Stimulated activated CD8-positive, alpha-beta memory T cell treated with anti-CD3 and anti-CD28 coated beads, Interleukin-12 subunit alpha, Interleukin-12 subunit beta, amount 100 ng/mL, for 24 hours (primary cell): Measurements from ENCODE around the gene RASL11A.
"Not testable (repeated sequence)": the region's sequence is repeated elsewhere in the genome, so short reads cannot be mapped to it uniquely, and the experiment has no call there.

ENCODE experiments used
- DNase-seq: peaks from one replicate; pipeline ENCODE4 v3.0.0-alpha.2; 2020; ENCODE audit errors: extremely low read depth

The RASL11A gene

DNA sequence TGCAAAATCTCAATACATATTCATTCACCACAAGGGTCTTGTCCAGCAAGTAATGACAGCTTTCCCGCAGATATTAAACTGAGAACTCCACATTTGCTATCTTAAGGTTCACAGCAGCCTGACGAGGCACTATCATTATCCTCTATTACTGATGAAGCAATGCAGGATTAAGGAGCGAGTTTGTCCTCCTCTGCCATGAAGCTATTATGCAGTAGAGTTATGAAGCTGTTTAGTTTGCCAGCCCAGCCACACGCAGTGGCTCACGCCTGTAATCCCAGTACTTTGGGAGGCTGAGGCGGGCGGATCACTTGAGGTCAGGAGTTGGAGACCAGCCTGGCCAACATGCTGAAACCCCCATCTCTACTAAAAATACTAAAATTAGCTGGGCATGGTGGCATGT, 29.8 kb downstream of the RASL11A start:
- DNase-seq, result not testable (repeated sequence)

- DNase-seq, result no peak
These were observed 30.4 kb downstream of the RASL11A start for GRCh38 chr13:27300941-27301586.

GRCh38 chr13:27302643-27303262, 32.1 kb downstream of the RASL11A start:
- DNase-seq, result no peak

- DNase-seq, result no peak
These were observed 33.5 kb downstream of the RASL11A start for GRCh38 chr13:27304099-27304498.

- no peak for DNase-seq
These were observed 34.0 kb downstream of the RASL11A start for GRCh38 chr13:27304611-27305010.

DNA sequence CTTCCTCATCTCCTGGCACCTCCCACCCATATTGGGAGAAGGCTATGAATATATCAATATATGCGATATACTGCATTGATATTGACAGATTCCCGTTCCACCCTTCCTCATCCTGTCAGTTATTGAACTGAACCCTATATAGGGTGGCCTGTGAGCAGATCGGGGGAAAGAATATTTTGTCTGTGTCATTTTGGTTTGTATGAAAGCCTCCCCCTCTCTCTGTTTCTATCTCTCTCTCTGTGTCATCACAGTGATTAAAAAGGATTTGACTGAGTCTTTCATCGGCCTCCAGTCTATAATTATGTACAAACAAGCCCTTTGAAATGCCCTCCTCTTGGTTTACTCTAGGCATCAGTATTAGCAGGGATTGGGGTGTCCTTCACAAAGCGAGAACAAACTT, 35.7 kb downstream of the RASL11A start:
- DNase-seq, result no peak

GRCh38 chr13:27308941-27309340, 38.3 kb downstream of the RASL11A start:
- DNase-seq, result no peak

DNA sequence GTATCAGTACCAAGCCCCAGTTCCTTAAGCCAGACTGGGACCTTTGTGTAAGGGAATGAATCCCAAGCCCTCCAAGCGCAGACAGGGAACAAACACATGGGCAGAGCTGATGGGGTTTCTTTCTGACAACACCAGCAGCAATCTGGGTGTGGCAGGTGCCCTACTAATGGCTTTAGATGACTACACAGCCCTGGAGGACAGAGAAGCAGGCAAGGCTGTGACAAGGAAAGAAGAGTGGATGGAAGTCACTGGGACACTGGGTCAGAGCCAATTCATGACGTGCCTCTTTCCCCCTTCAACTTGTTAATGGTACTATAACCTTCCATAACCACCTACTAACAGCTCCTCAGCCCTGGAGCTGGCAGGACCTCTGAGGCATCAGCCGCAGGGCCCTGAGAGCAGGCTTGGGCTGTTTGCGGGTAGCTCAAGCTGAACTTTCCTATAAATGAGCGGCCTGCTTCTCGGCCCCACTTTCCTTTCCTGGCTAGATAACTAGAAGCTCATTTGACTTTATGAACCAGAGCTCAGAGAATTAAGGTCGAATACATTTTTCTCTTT, 38.9 kb downstream of the RASL11A start:
- DNase-seq, result no peak

DNA sequence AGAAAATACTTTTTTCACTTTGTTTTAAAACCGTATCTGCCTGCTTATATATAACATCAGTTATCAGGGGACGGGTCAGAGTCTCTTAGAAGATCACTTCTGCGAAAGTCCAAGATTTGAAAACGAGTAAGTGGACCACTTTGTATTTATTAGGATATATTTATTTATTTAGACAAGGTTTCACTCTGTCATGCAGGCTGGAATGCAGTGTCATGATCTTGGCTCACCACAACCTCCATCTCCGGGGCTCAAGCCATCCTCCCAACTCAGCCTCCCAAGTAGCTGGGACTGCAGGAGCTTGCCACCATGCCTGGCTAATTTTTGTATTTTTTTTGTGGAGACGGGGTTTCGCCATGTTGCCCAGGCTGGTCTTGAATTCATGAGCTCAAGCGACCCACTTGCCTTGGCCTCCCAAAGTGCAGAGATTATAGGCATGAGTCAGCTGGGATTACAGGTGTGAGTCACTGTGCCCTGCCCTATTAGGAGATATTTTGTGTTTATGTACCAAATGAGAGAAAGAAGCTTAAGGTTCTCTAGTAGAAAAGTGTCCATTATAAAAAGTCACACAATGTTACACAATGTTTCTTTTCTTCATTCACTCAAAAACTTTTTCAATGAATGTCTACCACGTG, 39.5 kb downstream of the RASL11A start:
- DNase-seq, result no peak

DNA sequence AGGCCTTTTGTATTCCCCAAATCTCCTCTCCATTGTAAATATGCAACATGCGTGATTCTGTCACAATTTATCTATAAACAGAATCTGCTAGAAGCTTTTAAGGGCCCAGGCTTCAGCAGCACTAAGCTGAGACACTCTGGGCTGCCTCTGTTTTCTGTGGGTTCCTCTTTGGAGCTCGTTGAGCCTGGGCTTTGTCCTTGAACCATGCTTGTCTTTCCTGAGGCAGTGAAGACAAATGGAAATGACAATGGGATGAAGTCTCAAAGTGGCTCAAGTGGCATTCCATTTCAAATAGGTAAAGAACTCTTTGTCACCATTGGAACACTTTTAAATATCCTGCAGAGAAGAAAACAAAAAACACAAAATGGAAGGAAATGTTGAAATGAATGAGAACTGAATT, 40.3 kb downstream of the RASL11A start:
- DNase-seq, result no peak

- no peak for DNase-seq
These were observed 41.0 kb downstream of the RASL11A start for GRCh38 chr13:27311518-27312210.

- DNase-seq, result no peak
These were observed 43.1 kb downstream of the RASL11A start for GRCh38 chr13:27313770-27314169.

GRCh38 chr13:27319404-27319803, 48.8 kb downstream of the RASL11A start:
- DNase-seq, result no peak

DNA sequence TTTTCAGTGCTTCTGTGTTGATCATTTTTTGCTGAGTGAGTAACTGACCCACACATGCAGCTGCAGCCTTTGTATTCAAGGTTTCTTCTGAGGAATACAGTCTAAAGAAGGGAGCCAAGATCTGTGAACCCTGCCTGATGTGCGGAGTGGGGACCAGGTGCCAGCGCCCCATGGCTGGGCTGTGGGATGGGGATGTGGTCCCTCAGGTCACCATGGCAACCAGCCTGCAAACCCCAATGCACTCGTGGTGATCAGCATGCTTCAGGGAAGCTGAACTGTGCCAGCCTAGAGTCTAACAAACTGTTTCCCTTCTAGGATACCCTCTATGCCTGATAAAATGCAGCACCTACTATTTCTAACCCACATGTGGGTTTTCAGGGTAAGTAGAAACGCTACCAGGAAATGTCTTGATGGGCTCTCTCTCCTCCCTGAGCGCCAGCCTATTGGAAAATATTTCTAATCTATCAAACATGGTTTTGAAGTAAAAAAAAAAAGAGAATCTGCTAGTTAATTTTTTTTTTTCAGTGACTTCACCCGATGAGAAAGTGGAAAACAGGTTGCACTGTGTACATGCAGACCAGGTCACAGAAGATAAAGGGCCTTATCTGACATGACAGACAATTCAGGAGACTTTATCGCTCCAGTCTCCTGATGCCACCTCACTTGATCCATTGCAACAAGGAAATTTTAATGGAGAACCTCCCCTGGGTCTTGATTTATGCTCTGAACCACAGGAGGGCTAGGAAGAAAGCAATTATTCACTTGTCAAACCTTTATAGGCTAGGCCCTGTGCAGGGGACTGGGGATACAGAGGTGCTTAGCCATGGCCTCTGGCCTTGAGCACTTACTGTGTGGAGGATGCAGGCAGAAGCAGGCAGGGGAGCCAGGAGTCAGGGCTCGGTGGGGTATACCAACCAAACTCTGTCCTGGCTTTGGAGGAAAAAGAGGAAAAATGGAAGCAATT, 51.1 kb downstream of the RASL11A start:
- no peak for DNase-seq

DNA sequence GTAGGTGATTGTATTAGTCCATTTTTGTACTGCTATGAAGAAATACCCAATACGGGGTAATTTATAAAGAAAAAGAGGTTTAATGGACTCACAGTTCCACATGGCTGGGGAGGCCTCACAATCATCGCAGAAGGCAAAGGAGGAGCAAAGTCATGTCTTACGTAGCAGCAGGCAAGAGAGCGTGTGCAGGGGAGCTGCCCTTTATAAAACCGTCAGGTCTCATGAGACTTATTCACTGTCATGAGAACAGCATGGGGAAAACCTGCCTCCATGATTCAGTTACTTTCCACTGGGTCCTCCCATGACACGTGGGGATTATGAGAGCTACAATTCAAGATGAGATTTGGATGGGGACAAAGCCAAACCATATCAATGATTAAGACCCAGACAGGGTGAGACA, 51.8 kb downstream of the RASL11A start:
- DNase-seq, result not testable (repeated sequence)
